Muscle of back (tissue), 11 donors: Measurements from ENCODE around the gene TK1. TPM values are rescaled to one million over a fixed set of nuclear protein-coding genes. Genes with fewer than 3 reads are reported as not detected.
A peak's percentile ranks its signal among the peaks of the same experiment; 100 is the strongest.

Experiments
- DNase-seq, 3 donors: peaks; one replicate each; pipeline versions ENCODE4 v3.0.0 to v3.0.0-alpha.2; 2013
- polyA plus RNA-seq, 10 donors: library from polyadenylated mRNA; unstranded; fragments of 120-200 nt; gene quantifications; one replicate each; pipeline ENCODE4 v1.2.1, GENCODE V29; 2013; ENCODE audit not compliant: insufficient read length in 10 of 10

The TK1 gene
- polyA plus RNA-seq, 10 donors = 12.7 to 40.5 (median 19.7) TPM

- no peak for DNase-seq
Measured at GRCh38 chr17:78137392-78138203, 49.3 kb downstream of the TK1 start.

DNA sequence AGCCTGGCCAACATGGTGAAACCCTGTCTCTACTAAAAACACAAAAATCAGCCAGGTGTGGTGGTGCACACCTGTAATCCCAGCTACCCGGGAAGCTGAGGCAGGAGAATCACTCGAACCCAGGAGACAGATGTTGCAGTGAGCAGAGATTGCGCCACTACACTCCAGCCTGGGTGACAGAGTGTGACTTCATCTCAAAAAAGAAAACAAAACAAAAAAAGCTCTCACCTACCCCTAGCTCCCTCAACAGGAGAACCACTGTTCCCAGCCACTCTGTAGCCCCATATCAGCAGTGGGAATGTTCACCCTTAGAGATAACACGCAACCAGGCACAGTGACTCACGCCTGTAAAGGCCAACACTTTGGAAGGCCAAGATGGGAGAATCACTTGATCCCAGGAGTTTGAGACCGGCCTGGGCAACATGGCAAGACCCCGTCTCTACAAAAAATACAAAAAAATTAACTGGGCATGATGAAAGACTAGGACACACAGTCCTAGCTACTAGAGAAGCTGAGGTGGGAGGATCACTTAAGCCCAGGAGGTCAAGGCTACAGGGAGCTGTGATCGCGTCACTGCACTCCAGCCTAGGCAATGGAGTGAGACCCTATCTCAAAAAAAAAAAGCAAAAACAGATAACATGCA, 50.9 kb downstream of the TK1 start:
- no peak for DNase-seq

DNA sequence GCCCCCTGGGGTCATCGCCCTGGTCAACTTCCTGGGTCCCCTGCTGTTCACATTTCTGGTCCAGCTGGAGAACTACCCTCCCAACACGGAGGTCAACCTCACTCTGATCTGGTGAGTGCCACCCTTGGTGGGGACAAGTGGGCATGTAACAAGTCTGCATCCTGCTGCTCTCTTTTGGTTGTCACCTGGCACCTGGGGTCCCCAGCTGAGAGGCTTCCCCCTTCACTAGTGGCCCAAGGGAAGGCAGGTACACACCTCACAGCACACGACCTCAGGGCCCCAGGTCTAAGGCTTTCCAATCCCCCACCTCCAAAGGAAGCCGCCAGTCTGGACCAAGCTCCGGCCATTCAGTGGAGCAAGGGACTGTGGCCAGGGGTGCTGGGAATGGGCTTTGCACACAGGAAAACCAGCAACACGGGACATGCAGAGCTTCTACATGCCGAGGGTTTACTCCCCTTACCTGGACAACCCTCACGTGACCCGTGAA, 51.9 kb downstream of the TK1 start:
- no peak for DNase-seq

- DNase-seq = peak in 1 of 3 donors; percentile 48
Measured at GRCh38 chr17:78133971-78134898, 52.6 kb downstream of the TK1 start.

DNA sequence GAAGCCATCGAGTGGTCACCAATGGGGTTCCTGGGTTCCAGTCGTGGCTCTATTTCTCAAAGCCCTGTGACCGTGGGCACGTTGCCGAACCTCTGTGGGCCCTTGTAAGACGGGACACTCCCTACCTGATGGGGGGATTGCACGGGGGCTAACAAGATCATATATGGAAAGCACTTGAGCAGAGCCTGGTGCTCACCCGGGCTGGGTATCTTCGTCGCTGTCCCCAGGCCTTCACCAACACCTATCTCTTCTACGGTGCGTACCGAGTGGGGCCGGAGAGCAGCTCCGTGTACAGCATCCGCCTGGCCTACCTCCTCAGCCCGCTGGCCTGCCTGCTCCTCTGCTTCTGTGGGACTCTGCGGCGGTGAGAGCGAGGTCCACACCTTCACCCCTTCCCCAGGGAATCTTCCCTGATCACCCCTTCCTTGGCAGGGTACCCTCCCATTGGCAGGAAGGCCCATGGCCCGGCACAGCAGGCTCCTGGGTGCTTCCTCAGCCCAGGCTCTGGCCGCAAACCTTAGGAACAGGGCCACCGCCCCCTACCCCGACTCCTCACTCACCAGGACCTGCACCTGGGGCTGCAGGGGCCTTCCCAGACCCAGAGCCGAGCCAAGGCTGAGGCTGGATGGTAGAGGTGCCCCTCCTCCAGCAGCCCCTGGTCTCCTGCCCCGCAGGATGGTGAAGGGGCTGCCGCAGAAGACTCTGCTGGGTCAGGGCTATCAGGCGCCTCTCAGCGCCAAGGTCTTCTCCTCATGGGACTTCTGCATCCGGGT, 53.5 kb downstream of the TK1 start:
- peak in 1 of 3 donors; percentile 29 for DNase-seq

DNA sequence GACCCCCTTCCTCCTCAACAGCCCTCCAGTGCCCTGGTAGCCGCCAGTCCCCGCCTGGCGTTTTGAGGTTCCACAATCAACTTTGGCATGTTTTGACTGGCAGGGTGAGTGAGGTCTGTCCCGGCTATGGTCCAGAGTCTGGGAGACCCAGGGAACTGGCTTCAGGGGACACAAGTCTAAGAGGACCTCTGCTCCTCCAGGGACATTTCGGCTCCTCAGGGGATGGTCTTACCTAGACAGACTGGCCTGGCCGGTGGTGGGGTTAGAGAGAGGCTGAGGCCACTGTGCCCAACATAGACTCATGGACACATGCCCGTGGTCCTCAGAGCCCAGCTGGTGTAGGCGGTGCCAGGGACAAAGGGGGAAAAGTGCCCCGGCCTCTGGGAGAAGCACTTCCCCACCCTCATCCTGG, 54.1 kb downstream of the TK1 start:
- peak in 1 of 3 donors; percentile 11 for DNase-seq

GRCh38 chr17:78132084-78132676, 54.7 kb downstream of the TK1 start:
- peak in 1 of 3 donors; percentile 32 for DNase-seq

DNA sequence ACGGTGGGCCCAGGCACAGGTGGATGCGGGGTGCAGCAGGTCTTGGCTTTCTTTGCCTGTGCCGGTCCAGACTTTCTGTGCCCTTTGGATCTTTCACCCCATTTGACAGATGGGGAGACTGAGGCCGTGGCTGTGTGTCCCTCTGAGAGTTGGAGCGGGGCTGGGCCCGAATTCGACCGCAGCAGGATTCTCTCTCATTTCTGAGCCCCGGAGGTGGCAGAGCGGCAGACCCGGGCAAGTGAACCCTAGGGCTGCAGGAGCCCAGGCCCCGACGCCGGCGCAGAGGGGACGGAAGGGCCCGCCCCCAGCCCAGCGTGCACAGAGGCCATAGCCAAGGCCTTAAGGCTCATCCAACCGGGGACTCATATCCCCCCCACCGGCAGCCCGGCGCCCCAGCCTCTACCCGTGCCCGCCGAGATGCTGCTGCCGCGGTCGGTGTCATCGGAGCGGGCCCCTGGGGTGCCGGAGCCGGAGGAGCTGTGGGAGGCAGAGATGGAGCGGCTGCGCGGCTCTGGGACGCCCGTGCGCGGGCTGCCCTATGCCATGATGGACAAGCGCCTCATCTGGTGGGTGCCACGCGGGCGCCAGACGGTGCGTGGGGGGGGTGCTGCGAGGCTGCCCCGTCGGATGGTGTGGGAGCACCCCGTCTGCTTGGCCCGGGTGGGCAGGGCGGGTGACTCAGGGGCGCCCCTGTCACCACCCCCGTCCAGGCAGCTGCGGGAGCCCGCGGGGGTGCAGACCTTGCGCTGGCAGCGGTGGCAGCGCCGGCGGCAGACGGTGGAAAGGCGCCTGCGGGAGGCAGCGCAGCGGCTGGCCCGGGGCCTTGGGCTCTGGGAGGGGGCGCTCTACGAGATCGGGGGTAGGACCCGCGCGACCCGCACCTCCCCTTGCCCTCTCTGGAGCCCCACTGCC, 55.4 kb downstream of the TK1 start:
- DNase-seq = peak in 1 of 3 donors; percentile 58

GRCh38 chr17:78130437-78131101, 56.3 kb downstream of the TK1 start, which contains the start of gene TMC8:
Gene TMC8, plus strand, starts transcription at chr17:78130771. Its CDS starts 818 bp downstream, at chr17:78131589.
- peak in 1 of 3 donors; percentile 55 for DNase-seq

DNA sequence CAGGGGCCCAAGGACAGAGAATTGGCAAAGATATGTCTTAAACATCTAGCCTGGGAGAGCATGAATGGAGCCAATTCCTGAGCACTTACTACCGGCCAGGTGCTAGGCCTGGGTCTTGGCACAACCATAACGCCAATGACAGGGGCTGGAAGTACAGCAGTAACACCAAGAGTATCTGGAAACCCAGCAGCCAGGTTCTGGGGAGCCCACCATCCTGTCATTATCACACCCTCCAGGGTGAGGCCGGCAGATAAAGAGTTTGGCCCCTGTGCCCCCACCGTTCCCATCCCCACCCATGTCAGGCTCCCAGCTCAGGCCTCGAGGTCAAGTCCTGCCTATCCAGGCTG, 56.8 kb downstream of the TK1 start:
- no peak for DNase-seq

DNA sequence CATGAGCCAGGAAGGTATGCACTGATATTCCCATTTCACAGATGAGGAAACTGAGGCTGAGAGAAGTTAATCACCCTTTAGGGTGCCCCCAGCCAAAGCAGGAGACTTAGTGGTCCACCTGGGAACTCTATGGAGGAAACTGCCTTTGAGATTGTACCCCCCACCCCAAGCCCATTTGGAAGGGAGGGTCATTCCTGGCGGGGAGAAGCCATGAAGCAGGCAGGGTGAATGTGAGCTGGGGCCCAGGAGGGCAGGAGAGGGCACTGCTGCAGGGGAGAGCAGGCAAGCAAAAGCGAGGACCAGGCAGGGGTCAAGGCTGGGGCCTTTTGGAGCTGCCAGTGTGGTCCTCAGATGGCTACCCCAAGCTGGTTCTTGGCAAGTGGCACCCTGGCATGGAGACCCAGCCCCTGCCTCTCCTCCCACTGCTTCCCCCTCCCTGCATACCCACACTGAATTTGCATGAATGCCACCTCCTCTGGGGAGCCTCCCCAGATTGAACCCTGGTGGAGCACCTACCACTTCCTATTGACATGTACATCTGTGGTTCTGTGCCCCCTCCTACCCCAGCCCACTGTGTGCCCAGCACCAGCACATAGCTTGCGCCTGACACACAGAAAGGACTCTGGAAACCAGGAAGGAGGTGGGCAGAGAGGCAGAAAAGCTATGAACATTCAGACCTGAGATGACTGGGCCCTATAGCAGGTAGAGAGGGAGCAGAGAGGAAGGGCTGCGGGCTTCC, 57.3 kb downstream of the TK1 start:
- no peak for DNase-seq

- DNase-seq = peak in 1 of 3 donors; percentile 66
Measured at GRCh38 chr17:78128551-78129350, 58.1 kb downstream of the TK1 start, which contains the start of gene TMC6. Gene TMC6, minus strand, starts transcription at chr17:78128755. Its CDS starts 1,923 bp downstream, at chr17:78126832.

DNA sequence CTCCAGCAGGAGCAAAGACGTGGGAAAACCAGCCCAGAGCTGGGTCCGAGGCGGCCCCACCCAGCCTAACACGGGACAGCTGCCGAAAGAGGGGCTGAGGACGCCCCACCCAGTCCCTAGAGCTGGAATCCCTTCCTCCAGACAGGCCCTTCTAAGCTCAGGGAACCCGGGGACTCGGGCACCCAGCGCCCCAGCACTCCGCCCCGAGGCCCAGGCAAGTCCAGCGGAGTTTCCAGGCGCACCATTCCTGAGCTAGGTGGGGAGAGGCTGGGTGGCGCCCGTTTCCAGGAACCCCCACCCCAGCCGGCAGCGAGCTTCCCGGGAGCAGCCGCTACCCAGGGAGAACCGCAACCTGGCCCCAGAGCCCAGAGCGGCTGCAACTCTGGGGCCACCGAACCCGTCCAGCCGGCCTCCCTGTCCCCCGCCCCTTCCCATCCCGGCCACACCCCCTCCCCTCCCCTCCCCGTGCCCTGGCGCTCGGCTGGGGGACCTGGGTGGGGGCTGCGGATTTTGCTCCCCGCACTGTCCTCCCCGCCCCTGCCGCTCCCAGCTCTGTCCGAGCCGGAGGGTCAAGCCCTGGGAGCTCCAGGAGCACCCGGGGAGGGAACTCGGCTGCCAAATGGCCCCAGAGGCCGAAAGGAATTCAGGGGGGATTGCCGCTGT, 58.8 kb downstream of the TK1 start:
- peak in 1 of 3 donors; percentile 70 for DNase-seq

DNA sequence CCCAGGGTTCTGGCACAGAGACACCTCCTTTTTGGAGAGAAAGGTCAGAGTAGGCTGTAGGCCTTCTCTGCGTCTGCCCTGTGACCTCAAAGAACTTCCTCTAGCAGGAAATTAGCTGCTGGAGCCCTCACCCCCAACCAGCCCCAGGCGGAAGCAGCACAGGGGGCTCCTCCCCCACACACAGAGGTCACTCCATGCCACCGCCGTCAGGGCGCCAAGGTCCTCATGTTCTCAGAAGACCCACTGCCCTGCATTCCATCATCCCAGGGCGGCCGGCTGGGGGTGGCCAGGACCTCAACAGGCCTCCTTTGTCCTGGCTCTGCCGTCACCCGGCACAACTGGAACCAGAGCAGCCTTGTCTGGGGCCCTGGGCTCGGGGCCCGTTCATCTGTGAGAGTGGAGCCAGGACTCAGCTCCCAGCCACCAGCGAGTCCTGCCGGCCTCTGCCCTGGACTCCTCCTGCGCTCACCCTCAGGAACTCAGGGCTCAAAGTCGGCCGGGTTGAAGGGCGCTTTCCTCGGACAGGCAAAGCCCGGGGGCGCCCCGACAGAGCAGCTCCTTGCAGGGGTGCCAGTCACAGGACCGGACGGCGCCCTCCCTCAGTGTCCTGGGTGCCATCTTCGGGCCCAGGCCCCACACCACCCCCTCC, 59.5 kb downstream of the TK1 start:
- peak in 1 of 3 donors; percentile 76 for DNase-seq

DNA sequence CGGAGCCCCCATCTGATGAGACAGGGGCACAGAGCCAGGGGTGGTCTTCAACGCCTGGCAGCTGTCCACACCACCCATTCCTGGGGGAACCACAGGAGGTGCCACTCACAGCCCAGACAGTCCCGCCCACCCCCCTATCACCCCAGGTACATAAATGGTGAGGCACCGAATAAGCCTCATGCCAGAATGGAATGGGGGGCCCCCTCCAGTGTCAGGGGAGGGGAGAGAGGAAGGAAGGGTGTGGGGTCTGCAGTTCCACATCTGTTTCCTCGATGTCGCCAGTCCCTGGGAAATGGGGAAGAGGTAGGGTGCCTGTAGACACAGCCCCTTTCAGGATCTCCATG, 60.0 kb downstream of the TK1 start:
- no peak for DNase-seq
